GM19025 (cell line): ENCODE data around the gene ATAD3A.

Experiments used
- ATAC-seq: cut with Tn5 transposase; IDR thresholded peaks from one replicate; pipeline ENCODE4 v1.9.1; 2021; ENCODE audit warnings: mild to moderate bottlenecking, low read depth, moderate library complexity; ENCODE audit not compliant: unreplicated experiment

The ATAD3A gene

GRCh38 chr1:1574721-1575537 is 63.0 kb downstream of the ATAD3A start, which contains the start of gene SSU72:
Gene SSU72 (minus strand): TSS chr1:1574863. CDS start chr1:1574557, 306 bp downstream.
- ATAC-seq: peak; percentile 78

- no peak for ATAC-seq
Observed at GRCh38 chr1:1577367-1578011, 65.5 kb downstream of the ATAD3A start.

GRCh38 chr1:1578371-1578940 is 66.5 kb downstream of the ATAD3A start:
- ATAC-seq: no peak

DNA sequence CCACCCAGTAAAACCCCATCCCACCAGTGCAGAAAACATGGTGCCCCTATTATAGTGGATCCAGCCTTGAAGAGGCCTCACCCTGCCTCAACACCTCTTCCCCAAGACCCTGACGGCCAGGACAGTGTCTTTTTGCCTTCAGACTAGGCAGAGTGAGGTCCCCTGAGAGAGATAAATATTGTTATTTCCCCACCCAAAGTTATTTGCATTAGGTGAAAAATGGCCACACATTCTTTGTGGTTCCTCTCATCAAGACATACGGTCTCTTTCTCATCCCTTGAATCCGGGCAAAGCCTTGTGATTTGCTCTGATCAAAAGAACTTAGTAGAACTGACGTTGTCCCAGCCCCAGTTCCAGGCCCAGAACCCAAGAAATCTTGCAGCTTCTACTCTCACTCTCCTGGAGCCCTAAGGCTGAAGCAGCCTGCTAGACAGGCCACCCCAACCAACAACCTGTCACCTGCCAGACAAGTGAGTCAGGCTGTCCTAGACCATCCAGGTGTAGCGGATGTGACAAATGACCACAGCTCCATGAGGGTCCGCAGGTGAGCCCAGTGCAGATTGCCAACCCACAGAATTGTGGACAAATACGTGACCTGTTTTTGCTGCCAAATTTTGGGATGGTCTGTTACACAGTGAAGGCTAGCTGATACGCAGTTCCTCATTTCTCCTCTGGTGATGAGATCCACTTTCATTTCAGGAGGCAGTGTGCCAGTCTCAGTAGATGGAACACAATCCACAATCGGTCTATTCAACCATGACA is 70.8 kb downstream of the ATAD3A start:
- no peak for ATAC-seq

DNA sequence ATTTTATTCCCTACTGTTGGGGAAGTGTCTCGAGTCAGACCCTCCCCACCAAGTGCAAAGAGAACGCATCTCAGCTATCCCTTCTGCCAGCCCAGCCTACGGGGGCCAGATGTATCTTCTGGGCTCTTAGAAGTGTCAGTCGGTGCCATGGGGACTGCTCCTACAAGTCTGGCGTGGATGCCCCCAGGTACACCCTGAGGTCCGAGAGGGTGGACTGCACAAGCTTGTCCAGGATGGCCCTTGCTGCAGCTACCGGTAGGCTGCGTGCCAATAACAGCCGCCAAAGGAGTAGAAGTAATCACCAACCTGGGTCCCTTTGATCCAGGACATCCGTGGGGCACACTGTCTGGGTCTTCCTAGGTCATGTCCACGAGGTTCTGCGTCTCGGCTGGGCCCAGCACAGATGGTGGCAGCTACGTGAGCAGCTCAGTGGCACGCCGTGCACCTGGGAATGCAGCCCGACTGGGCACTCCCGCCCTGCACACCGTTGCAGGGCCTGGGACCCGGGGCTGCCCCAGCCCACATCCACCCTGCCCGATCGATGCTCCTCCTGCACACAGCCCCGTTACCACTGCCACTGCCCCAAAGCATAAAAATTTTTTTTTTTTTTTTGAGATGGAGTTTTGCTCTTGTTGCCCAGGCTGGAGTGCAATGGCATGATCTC is 71.5 kb downstream of the ATAD3A start:
- no peak for ATAC-seq
